NT2/D1 (cell line): ENCODE data around the gene CTAGE1.

Source experiments
- DNase-seq: peaks from one replicate; pipeline ENCODE4 v3.0.0-alpha.2; 2011; ENCODE audit warnings: low read depth, low spot score
- H3K27me3 ChIP-seq: 2 replicates; pipeline ENCODE4 v1.6.0; 2011; ENCODE audit warnings: mild to moderate bottlenecking; ENCODE audit not compliant: insufficient read length, insufficient read depth
- H3K36me3 ChIP-seq: 2 replicates; pipeline ENCODE4 v1.6.1; 2011; ENCODE audit warnings: mild to moderate bottlenecking, low read length, mixed read lengths; ENCODE audit not compliant: insufficient read depth, insufficient read length
- H3K4me1 ChIP-seq: 2 replicates; pipeline ENCODE4 v1.5.1; 2011; ENCODE audit not compliant: insufficient read depth, insufficient read length
- H3K4me3 ChIP-seq: 2 replicates; pipeline ENCODE4 v1.5.1; 2011; ENCODE audit warnings: low read depth; ENCODE audit not compliant: insufficient read length
- H3K9ac ChIP-seq: 2 replicates; pipeline ENCODE4 v1.6.0; 2011; ENCODE audit warnings: low read depth; ENCODE audit not compliant: insufficient read length
- H3K9me3 ChIP-seq: 2 replicates; pipeline ENCODE4 v1.5.1; 2011; ENCODE audit warnings: mild to moderate bottlenecking, low read length; ENCODE audit not compliant: insufficient read depth
- SUZ12 ChIP-seq: IDR thresholded peaks from 2 replicates; pipeline ENCODE4 v1.6.1; 2011; ENCODE audit not compliant: insufficient read length, insufficient read depth; ENCODE audit errors: extremely low read depth
- YY1 ChIP-seq: IDR thresholded peaks from 2 replicates; pipeline ENCODE4 v1.6.1; 2011; ENCODE audit not compliant: insufficient read length, insufficient read depth
- ZNF274 ChIP-seq: IDR thresholded peaks from 2 replicates; pipeline ENCODE4 v1.6.1; 2011; ENCODE audit warnings: mild to moderate bottlenecking, low read depth, low read length

Gene CTAGE1

GRCh38 chr18:22417496-22418188 is at the start of gene CTAGE1:
Gene CTAGE1 (minus strand): TSS chr18:22417915. CDS start chr18:22417811, 104 bp downstream.
- Histone ChIP-seq H3K4me1 (no peaks in the 10 kb centered on the region), H3K9me3 (0 out of 2 replicates have a peak, but pooled peaks cover 14% of the 10 kb centered on the region), H3K36me3 (no peaks in the 10 kb centered on the region), H3K27me3 (no peaks in the 10 kb centered on the region), H3K9ac (no peak within 1 kb of the TSS), H3K4me3 (no peak within 1 kb of the TSS)
- no peak for TF ChIP-seq ZNF274
- TF ChIP-seq YY1, result no peak
- no peak for TF ChIP-seq SUZ12
- no peak for DNase-seq

GRCh38 chr18:22466608-22467395 is 49.1 kb upstream of the CTAGE1 start:
- H3K36me3 ChIP-seq, result no peaks in the 10 kb centered on the region
- H3K4me3 ChIP-seq, result no peak overlapping the region
- no peaks in the 10 kb centered on the region for H3K4me1 ChIP-seq
- H3K27me3 ChIP-seq, result no peaks in the 10 kb centered on the region
- TF ChIP-seq YY1 (no peak), SUZ12 (no peak), ZNF274 (no peak)
- DNase-seq, result no peak
- H3K9ac ChIP-seq, result no peak overlapping the region
- no peaks in the 10 kb centered on the region for H3K9me3 ChIP-seq

GRCh38 chr18:22465859-22466457 is 48.2 kb upstream of the CTAGE1 start:
- Histone ChIP-seq H3K4me3 (no peak overlapping the region), H3K9me3 (no peaks in the 10 kb centered on the region), H3K27me3 (no peaks in the 10 kb centered on the region), H3K4me1 (no peaks in the 10 kb centered on the region), H3K36me3 (no peaks in the 10 kb centered on the region), H3K9ac (no peak overlapping the region)
- TF ChIP-seq ZNF274 (no peak), SUZ12 (no peak), YY1 (no peak)
- no peak for DNase-seq

- no peak for DNase-seq
- Histone ChIP-seq H3K9me3 (no peaks in the 10 kb centered on the region), H3K36me3 (no peaks in the 10 kb centered on the region), H3K27me3 (no peaks in the 10 kb centered on the region), H3K9ac (no peak overlapping the region), H3K4me1 (no peaks in the 10 kb centered on the region), H3K4me3 (no peak overlapping the region)
- TF ChIP-seq YY1 (no peak), SUZ12 (no peak), ZNF274 (no peak)
Observed at GRCh38 chr18:22463076-22463475, 45.4 kb upstream of the CTAGE1 start.

- Histone ChIP-seq H3K9me3 (no peaks in the 10 kb centered on the region), H3K4me1 (no peaks in the 10 kb centered on the region), H3K27me3 (no peaks in the 10 kb centered on the region), H3K9ac (no peak overlapping the region), H3K4me3 (no peak overlapping the region), H3K36me3 (no peaks in the 10 kb centered on the region)
- DNase-seq, result no peak
- no peak for TF ChIP-seq SUZ12
- no peak for TF ChIP-seq ZNF274
- TF ChIP-seq YY1, result no peak
Observed at GRCh38 chr18:22459491-22459890, 41.8 kb upstream of the CTAGE1 start.

- no peak for TF ChIP-seq SUZ12
- TF ChIP-seq YY1, result no peak
- TF ChIP-seq ZNF274, result no peak
- DNase-seq, result no peak
- Histone ChIP-seq H3K9ac (no peak overlapping the region), H3K9me3 (no peaks in the 10 kb centered on the region), H3K4me3 (no peak overlapping the region), H3K36me3 (no peaks in the 10 kb centered on the region), H3K4me1 (peaks cover 1% of the 10 kb centered on the region), H3K27me3 (no peaks in the 10 kb centered on the region)
Observed at GRCh38 chr18:22457524-22457923, 39.8 kb upstream of the CTAGE1 start.

- DNase-seq, result no peak
- H3K9ac ChIP-seq, result no peak overlapping the region
- H3K36me3 ChIP-seq, result no peaks in the 10 kb centered on the region
- peaks cover 2% of the 10 kb centered on the region for H3K4me1 ChIP-seq
- no peaks in the 10 kb centered on the region for H3K27me3 ChIP-seq
- no peaks in the 10 kb centered on the region for H3K9me3 ChIP-seq
- no peak overlapping the region for H3K4me3 ChIP-seq
- TF ChIP-seq YY1 (no peak), SUZ12 (no peak), ZNF274 (no peak)
Observed at GRCh38 chr18:22456547-22456946, 38.8 kb upstream of the CTAGE1 start.
